NCI-H2107 treated with DMSO at 0.1 percent for 48 hours (cell line): ENCODE measurements around the gene YPEL2.

Source experiments
- DNase-seq: peaks from one replicate; lab custom pipeline; 2025; ENCODE audit not compliant: unreplicated experiment; lab: John Stamatoyannopoulos, UW

Gene YPEL2

DNA sequence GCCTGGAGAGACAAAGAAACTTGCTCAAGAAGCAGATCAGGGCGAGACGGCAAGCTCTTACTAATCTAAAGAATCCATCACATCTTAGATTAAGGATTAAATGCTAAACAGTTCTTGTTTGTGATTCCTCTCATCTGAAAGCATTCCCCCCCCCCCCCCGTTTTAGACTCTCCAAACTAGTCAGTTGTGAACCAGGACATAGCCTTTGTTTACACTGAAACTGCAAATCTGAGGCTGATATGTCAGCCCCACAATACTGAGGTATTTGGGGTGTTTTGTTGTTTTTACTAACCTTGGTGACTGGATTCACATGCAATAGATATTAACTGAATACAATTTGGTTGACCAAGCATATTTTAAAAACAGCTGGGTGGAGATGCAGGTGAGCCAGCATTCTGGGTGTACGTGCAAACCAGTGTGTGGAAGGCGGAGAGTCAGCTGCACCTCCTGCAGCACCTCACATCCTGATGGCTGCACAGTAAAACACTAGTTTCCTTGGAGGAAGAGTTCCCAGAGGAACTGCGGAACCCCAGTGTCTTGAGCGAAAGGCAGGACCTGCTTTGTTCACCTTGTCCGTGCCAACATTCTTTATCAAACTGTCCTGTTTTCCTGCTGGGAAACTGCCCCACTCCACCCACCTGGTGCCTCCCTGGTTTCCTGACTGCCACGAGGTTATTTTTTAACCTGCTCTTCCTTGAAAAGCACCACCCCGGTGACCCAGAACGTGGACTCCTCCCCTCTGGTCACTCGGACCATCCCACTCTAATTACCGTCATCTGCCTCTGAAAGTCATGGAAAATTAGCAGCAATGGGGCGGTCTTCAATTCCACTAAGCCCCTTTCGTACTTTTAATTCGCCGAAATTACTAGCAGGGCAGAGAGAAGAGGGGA lies 1.2 kb upstream of the YPEL2 start:
- no peak for DNase-seq

DNA sequence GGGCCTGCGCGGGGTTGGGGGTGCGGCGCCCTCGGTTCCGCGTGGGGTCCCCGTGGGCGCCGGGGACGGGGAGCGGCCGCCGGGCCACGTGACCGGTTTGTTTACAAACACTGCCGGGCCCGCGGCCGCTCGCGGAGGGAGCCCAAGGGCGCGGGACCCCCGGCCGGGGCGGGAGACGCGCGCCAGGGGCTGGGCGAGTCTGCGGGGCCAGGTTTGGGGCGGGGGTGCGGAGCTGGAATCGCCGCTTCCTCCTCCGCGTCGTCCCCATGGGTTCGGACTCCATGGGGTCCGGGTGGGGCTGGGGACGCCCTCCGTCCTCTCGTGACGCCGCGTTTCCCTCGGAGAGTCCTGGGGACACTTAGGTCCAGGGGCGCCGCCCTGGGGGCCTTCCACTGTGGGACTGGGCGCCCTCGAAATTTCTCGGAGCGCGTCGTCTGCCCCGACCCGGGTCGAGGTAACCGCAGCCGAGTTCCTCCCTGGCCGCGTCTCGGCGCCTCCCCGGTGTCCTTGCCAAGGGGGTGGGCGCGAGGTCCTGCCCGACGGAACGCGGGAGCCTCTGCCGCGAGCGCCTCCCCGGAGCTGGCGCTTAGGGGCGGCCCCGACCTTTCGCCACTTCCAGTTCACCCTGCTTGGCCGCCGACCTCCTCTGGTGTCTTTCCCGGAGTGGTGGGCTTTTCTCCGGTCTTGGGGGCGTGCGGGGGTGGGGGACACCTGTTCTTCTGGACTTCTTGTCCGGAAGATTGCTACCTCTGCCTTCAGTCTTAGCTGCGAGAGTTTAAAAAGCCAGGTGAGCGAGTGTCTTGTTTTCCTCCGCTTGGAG lies 684 bp downstream of the YPEL2 start:
- no peak for DNase-seq

DNA sequence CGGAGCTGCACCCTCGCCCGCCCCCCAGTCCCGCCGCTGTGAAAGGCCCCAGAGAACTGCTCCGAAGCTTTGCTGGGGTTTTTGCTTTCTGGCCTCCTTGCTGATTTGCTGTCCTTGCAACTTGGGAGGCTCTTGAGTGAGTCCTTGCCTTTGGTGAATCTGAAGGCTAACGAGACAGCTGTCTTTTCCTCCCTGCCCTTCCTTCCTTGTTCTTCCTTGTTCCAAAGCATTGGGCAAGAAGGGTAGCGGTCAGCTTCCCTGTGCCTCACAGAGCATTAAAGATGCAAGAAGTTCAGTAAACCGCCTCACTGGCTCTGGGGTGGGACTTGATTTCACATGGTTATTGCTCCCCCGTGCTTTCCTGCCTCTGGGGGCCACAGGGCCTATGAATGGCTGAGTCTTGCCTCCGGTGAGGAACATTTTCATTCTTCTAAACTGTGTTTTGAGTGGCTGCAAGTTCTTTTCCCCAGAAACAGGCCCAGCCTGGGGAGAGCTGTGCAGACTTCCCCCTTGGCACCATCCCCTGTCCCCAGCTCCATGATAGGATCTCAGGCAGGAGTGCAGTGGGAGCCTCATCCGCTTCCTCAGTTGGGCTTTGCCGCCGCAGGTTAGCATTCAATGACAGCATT lies 1.4 kb downstream of the YPEL2 start:
- DNase-seq: no peak

DNA sequence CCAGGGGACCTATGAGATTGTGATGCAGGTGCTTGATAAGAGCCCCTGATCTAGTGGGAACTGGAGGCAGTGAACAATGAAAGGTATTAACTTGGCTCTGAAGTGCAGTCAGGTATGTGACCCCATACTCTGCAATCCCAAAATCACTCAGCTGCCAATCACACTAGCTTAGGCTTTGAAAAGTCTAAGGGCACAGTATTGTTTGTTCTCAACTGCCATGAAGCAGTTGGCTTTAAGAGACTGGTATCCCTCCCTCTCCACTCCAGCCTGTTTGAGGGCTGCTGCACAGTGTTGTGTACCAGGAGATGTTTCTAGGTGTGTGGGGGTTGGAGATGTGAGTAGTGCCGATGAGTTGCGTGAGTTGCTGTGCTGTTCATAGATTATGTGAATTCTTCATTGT lies 2.4 kb downstream of the YPEL2 start:
- peak; percentile 64 for DNase-seq

DNA sequence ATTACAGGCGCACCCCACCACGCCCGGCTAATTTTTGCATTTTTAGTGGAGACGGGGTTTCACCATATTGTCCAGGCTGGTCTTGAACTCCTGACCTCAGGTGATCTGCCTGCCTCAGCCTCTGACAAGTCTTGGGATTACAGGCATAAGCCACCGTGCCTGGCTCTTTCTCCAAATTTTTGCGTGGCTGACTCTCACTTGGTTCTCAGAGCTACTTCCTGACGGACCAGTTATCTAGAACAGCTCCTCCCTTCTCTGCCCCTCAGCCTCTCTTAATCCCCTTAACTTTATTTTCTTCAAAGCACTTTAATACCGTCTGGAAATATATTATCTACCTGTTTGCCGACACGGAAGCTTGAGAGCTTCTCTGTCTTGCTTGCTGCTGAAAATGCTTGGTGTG lies 4.2 kb downstream of the YPEL2 start:
- no peak for DNase-seq

DNA sequence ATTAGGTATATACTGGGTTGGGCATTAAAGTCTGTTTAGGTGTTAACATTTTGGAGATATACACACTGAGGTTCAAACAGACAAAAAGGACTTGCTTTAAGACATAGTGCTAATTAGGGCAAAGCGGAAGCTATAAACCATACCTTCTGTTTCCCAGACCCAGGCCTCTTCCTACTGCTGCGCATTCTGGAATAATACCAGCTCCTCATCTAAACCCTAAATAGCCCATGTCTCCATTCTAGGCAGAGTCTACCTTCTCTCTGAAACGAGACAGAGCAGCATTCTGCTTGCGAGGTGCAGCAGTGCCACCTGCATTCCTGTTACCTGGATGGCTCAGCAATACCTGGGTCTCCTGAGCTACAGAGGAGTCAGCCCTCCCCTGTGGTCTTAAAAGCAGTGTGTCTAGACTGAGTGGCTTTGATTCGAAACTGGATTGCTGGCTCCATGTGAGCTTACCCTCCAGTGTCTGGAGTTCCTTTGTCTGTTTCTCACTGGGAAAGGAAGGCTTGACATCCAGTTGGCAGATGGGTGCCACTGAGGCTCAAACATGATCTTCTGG lies 6.4 kb downstream of the YPEL2 start:
- no peak for DNase-seq

DNA sequence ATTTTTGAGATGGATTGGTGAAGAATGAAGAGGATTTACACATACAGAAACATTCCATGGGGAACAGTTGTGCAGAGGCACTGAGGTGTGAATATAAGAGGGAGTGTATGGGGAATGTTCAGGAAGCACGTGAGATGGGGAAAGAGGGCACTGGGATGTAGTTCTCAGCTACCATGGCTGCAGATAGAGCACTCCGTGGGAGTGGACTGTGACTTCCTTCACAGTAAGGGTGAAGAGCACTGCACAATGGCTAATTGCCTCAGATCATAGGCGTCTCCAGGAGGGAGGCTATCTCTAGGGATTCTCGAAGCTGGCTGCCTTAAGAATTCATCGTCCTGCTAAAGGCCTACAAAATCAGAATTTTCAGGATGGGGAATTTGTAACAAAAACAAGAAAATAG lies 7.0 kb downstream of the YPEL2 start:
- DNase-seq: no peak

DNA sequence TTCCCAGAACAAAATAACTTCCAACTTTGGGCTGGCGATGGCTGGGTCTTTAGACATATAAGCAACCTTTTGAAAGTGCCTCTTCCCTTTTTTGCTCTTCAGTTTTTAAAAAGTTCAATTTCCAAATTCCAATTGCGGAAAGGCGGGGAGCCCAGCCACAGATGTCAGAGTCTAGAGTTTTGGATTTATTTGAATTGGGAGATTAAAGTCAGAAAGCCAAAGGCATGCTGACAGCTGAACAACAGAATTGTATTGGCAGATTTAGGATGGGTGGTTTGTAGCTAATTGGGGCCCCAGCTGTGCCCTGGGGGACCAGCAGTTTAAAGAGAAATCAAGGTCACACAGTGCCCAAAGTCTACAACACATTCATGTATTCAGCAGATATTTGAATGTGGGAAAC lies 10.5 kb downstream of the YPEL2 start:
- no peak for DNase-seq

DNA sequence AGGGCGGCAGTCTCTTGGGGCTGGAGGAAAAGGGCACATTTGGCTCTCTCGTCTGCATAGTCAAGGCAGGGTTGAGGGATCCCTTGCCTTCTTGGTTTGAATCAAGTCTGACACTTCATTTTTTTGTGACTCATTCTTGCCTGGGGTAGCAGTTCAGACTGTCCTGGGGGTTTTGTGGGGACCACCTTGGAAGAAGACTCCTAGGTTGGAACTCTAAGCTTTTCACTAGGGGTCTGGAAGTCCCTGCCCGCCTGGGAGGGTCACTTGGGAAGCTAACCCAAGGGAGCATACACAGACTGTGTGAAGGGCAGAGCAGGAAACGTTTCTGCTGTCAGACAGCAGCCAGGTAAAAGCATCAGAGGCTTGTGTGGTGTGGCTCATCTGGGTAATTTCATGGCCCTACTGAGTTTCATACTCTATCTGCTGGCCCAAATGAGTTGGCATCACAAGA lies 11.3 kb downstream of the YPEL2 start:
- no peak for DNase-seq

DNA sequence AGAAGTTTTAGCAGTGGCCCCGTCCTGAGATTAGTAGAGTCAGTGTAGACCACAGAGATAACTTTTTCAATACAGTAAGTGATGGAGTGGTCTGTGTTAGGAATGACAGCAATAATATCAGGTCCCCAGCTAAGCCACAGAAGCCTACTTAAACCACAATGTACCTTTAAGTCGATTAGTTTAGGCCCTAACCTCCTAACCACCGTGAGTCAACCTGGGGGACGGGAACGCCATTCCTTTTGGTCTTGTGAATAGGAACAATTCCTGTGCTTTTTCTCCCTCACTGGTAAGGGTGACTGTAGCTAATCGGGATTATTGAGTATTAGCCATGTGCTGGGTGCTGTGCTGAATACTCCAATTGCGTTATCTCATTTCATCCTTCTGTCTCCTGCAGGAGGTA lies 14.0 kb downstream of the YPEL2 start:
- no peak for DNase-seq

DNA sequence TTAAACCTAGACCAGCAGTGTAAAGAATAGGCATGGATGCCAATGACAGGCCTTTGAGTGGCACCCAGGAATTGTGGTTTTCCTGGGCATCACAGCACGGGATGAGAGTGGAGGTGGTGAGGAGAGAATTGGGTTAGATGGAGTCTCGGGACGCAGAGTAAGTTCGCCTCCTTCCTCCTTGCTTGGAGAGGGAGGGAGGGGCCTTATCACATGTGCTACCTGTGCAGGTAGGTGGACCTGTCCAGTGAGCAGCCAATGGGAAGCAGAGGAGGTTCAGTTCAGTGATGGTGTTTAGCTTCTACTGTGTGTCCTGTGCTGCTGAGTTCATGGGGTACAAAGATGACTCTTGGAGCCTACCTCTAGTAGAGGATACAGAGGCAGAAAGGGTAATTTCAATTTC lies 14.9 kb downstream of the YPEL2 start:
- DNase-seq: no peak

DNA sequence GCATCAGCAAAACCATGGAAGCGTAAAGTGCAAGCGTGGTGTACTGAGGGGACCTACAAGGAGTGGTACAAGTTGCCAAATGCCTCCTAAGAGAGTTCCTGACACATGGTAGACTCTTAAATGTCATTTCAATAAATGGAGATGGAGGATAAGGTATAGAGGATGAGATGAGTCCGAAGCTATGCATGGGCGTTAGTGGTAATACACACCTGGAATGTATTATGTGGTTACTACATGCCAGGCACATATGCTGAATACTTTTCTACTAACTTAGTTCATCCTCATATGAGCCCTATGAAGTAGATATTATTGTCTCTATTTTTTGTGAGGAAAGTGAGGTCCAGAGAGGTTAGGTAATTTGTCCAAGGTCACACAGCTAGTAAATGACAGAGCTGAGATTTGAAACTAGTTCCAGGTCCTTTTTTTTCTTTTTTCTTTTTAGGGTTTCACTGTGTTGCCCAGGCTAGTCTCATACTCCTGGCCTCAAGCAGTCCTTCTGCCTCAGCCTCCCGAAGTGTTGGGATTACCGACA lies 15.5 kb downstream of the YPEL2 start:
- no peak for DNase-seq

DNA sequence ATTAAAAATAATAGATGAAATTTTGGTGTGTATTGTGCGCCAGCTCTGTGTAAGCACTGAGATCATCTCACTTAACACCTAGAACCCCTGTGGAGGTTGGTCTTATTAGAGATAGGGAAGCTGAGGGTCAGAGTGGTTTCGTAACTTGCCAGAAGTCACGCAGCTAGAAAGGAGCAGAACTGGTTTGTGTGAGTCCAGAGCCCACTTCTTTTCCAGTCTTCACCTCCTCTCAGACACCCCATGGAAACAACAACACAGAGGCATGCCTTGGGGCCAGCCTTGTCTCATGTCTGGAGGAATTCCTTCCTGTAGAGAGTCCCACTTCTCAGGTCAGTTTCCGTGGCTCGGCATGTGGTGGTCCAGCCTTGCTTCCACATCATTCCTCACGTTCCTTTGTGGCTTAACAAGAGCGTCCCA lies 16.5 kb downstream of the YPEL2 start:
- DNase-seq: no peak

DNA sequence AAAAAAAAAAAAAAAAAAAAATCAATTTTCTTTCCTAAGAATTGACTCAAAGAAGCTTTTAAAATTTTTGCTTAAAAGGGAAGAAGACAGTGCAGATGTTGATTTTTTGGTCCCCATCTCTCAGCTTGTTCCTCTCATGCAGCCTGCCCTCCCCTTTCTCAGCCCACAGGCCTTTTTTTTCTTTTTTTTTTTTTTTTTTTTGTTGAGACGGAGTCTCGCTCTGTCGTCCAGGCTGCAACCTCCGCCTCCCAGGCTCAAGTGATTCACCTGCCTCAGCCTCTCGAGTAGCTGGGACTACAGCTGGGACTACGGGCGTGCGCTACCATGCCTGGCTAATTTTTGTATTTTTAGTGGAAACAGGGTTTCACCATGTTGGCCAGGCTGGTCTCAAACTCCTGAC lies 17.7 kb downstream of the YPEL2 start:
- no peak for DNase-seq

DNA sequence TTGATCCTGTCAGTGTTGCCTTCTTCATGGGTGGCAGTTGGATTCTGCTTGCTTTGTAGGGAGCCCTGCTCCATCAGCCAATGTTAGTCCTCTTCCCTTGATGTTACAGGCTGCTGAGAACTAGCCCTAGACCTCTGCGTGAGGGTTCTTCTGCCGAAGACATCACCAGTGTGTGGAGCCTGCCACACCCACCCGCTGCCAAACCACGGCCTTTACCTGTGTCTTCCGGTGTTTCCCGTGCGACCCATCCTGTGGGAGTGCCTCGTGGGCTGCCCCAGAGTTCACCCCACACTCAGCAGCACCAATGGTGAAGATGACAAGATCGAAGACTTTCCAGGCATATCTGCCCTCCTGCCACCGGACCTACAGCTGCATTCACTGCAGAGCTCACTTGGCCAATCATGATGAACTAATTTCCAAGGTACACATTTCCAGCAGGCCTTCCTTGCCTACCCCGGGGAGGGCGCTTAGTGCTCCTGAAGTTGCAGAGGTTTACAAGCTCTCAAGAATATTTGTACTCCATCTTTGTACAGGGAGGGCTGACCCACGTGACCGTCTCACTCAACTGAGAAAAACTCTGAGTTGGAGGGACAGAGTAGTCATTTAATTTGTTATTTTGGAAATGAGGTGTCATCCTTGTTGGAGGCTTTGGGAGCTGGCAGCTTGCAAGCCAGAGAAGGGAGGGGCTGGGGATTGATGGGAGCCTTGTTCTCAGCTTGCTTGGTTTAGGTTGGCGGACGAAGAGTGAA lies 21.8 kb downstream of the YPEL2 start:
- no peak for DNase-seq

DNA sequence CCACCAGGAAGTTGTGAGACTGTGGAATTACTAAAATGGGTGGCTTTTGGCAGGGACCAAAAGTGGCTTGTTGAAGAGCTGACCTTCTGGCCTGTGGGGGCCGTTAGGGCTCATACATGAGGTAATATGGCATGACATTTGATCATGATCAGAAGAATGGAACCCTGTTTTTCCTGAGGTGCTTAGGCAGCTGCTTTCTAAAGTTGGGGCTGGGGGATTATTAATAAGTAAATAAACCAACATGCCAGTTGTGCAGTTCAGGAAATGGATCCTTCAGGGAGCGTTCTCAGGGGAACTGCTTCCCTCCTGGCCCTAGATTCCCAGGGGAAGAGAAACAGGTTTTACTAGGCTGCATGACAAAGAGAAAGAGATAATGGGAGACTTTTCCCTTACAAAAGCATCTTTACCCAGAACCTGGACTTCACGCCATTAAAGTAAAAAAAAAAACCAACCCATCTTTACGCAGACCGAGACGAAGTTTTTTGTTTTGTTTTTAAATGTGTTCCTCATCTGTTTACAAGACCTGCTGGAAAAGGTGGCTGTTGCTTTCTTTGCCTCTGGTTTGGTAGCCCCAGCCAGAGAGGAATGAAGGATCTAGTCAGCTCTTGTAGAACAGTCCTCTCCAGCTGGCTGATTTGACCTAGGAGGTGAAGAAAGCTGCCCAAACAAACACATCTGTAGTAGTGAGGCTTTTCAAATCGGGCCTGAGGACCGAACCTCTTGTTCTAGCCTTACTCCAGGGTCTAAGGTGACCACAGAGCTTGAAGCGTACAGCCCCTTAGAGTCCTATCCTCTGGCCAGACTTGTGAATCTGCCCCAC lies 22.7 kb downstream of the YPEL2 start:
- DNase-seq: peak; percentile 52

DNA sequence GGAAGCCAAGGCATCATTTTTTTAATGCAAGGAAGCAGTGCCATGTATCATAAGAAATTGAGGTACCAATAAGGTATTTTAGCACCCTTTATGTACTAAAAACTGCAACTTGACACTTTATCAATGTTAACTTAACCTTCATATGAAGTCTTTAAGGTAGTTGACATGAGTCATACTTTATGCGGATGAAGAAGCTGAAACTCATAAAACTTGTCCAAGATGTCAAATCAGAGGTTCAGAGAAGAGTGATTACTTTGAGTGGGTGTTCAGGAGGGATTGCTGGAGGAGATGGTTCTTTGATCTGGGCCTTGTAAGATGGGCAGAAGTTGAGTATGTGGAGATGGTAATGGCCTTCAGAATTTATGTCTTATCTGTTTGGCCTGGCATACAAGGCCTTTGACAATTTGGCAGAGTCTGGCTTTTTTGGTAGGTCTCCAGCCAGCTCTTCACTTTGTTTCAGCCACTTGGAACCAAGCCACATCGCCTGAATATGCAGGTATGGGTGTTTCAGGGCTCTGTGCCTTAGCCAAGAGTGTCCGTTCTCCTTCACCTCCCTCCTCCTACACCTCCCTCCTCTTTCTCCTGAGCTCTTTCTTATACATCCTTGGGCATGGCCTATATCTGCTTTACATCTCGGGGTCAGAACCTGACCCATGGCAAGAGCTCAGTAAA lies 23.7 kb downstream of the YPEL2 start:
- DNase-seq: no peak

DNA sequence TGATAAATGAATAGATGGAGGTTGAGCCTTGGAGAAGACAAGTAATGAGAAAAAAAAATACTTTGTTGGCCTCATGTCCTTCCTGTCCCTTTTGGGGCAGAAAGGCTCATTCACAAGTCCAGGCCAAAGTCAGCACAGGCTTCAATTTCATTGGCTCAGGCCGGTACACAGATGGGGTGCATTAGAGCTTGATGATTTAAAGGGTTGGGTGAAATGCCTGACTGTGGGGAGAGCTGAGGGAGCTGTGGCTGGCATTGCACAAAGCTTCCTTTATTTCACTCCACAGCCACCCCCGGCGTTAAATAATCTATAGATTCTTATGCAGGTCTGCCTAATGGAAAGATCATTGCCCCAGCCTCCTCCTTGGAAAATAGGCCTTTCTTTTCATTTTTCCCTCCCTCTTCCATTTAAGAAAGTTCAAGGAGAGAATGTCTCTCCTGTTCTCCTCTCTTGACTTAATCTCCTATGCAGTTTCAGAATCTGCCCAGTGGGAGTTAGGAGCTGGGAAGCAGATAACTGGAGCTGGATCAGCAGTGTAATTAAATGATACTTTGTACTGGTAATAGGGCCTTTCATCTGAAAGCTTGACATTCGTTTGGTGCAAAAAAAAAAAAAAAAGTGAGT lies 24.4 kb downstream of the YPEL2 start:
- DNase-seq: no peak
